Mesendoderm (in vitro differentiated cells): ENCODE measurements around the gene ZFC3H1. TPM values are rescaled to one million over a fixed set of nuclear protein-coding genes. Genes with fewer than 3 reads are reported as not detected.
A peak's percentile ranks its signal among the peaks of the same experiment; 100 is the strongest.

Experiments
- DNase-seq: peaks from one replicate; pipeline ENCODE4 v3.0.0; 2013
- H2AK5ac ChIP-seq: 2 replicates; pipeline ENCODE4 v1.6.1; 2013; ENCODE audit warnings: low read length, inconsistent platforms
- H2BK120ac ChIP-seq: 2 replicates; pipeline ENCODE4 v1.6.1; 2013; ENCODE audit warnings: low read depth, mild to moderate bottlenecking, low read length, moderate library complexity, mixed read lengths
- H2BK15ac ChIP-seq: replicated peaks from 2 replicates; pipeline ENCODE4 v1.6.1; 2013; ENCODE audit warnings: low read depth, mild to moderate bottlenecking, moderate library complexity
- H2BK5ac ChIP-seq: 2 replicates; pipeline ENCODE4 v1.6.1; 2013; ENCODE audit warnings: low read length, inconsistent platforms
- H3K18ac ChIP-seq: 2 replicates; pipeline ENCODE4 v1.6.1; 2013; ENCODE audit warnings: mild to moderate bottlenecking, low read length, mixed read lengths
- H3K23ac ChIP-seq: one replicate; pipeline ENCODE4 v1.6.1; 2013; ENCODE audit warnings: low read length
- H3K27ac ChIP-seq: 2 replicates; pipeline ENCODE4 v1.5.1; 2013; ENCODE audit warnings: low read depth, mild to moderate bottlenecking, inconsistent platforms, low read length, moderate library complexity
- H3K27me3 ChIP-seq: 2 replicates; pipeline ENCODE4 v1.6.1; 2013; ENCODE audit warnings: low read length, control low read depth, mild to moderate bottlenecking, inconsistent platforms; ENCODE audit not compliant: insufficient read depth, poor library complexity
- H3K36me3 ChIP-seq: 2 replicates; pipeline ENCODE4 v1.6.1; 2013; ENCODE audit warnings: low read length, inconsistent platforms; ENCODE audit not compliant: control insufficient read depth, insufficient read depth
- H3K4ac ChIP-seq: one replicate; pipeline ENCODE4 v1.6.1; 2013; ENCODE audit warnings: low read depth, mild to moderate bottlenecking, low read length, moderate library complexity
- H3K4me1 ChIP-seq: 2 replicates; pipeline ENCODE4 v1.6.1; 2013; ENCODE audit warnings: low read depth, low read length, inconsistent platforms; ENCODE audit not compliant: control insufficient read depth
- H3K4me2 ChIP-seq: 2 replicates; pipeline ENCODE4 v1.6.1; 2013; ENCODE audit warnings: low read length
- H3K4me3 ChIP-seq: 2 replicates; pipeline ENCODE4 v1.5.1; 2013; ENCODE audit warnings: mild to moderate bottlenecking, low read length
- H3K56ac ChIP-seq: one replicate; pipeline ENCODE4 v1.6.1; 2013; ENCODE audit warnings: low read length
- H3K79me1 ChIP-seq: 2 replicates; pipeline ENCODE4 v1.6.1; 2013; ENCODE audit warnings: low read length, inconsistent platforms
- H3K79me2 ChIP-seq: 2 replicates; pipeline ENCODE4 v1.6.1; 2013; ENCODE audit warnings: mild to moderate bottlenecking, low read length; ENCODE audit not compliant: control insufficient read depth, insufficient read depth
- H3K9ac ChIP-seq: 2 replicates; pipeline ENCODE4 v1.6.1; 2013; ENCODE audit warnings: low read length, inconsistent platforms
- H4K5ac ChIP-seq: one replicate; pipeline ENCODE4 v1.6.1; 2013; ENCODE audit warnings: low read length
- H4K8ac ChIP-seq: one replicate; pipeline ENCODE4 v1.6.1; 2013; ENCODE audit warnings: low read depth, mild to moderate bottlenecking, control low read depth, low read length, moderate library complexity
- WGBS: extraction: QIAGEN DNeasy Blood & Tissue Kit; methylation state at CpG from one replicate; pipeline ENCODE4 v1.1.7; 2013; ENCODE audit warnings: low lambda C conversion rate, missing lambda C conversion rate; ENCODE audit not compliant: insufficient coverage; ENCODE audit errors: extremely low coverage; 5-methylcytosine and 5-hydroxymethylcytosine counted together
- polyA plus RNA-seq, 2 experiments: library from polyadenylated mRNA; stranded (reverse); fragments of 200-250 nt; gene quantifications; one replicate each; pipeline ENCODE4 v1.2.3, GENCODE V29; 2013

Gene ZFC3H1, protein sequence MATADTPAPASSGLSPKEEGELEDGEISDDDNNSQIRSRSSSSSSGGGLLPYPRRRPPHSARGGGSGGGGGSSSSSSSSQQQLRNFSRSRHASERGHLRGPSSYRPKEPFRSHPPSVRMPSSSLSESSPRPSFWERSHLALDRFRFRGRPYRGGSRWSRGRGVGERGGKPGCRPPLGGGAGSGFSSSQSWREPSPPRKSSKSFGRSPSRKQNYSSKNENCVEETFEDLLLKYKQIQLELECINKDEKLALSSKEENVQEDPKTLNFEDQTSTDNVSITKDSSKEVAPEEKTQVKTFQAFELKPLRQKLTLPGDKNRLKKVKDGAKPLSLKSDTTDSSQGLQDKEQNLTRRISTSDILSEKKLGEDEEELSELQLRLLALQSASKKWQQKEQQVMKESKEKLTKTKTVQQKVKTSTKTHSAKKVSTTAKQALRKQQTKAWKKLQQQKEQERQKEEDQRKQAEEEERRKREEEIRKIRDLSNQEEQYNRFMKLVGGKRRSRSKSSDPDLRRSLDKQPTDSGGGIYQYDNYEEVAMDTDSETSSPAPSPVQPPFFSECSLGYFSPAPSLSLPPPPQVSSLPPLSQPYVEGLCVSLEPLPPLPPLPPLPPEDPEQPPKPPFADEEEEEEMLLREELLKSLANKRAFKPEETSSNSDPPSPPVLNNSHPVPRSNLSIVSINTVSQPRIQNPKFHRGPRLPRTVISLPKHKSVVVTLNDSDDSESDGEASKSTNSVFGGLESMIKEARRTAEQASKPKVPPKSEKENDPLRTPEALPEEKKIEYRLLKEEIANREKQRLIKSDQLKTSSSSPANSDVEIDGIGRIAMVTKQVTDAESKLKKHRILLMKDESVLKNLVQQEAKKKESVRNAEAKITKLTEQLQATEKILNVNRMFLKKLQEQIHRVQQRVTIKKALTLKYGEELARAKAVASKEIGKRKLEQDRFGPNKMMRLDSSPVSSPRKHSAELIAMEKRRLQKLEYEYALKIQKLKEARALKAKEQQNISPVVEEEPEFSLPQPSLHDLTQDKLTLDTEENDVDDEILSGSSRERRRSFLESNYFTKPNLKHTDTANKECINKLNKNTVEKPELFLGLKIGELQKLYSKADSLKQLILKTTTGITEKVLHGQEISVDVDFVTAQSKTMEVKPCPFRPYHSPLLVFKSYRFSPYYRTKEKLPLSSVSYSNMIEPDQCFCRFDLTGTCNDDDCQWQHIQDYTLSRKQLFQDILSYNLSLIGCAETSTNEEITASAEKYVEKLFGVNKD (N-terminal part only)
- 11.0 TPM for polyA plus RNA-seq (2013, experiment 1 of 2)
- polyA plus RNA-seq (2013, experiment 2 of 2), result 11.4 TPM

- peak within 1 kb of the TSS; percentile 65 for H3K18ac ChIP-seq
- peak within 1 kb of the TSS; percentile 99 for H3K56ac ChIP-seq
Measured at GRCh38 chr12:71663561-71664410, at the start of gene ZFC3H1, which contains the start of gene THAP2. ZFC3H1 (minus strand) TSS chr12:71663848; CDS start chr12:71663610, 238 bp downstream. THAP2 (plus strand) TSS chr12:71664301; CDS start chr12:71664510, 209 bp downstream.

GRCh38 chr12:71710276-71711125 is 46.9 kb upstream of the ZFC3H1 start:
- Histone ChIP-seq H2BK120ac (no peak overlapping the region), H3K18ac (no peak overlapping the region), H3K79me2 (no peaks in the 10 kb centered on the region), H3K27ac (no peak overlapping the region), H3K36me3 (no peaks in the 10 kb centered on the region), H2BK15ac (no peak overlapping the region), H3K23ac (no peak overlapping the region), H3K4ac (no peak overlapping the region), H3K56ac (no peak overlapping the region), H3K4me3 (no peak overlapping the region), H3K4me1 (no peaks in the 10 kb centered on the region), H3K9ac (no peak overlapping the region), H2AK5ac (no peak overlapping the region), H3K27me3 (no peaks in the 10 kb centered on the region), H3K79me1 (no peaks in the 10 kb centered on the region), H4K5ac (no peak overlapping the region), H4K8ac (no peak overlapping the region), H2BK5ac (no peak overlapping the region), H3K4me2 (no peak overlapping the region)
- WGBS, result no CpG with 5 or more reads among the region's 7 CpGs
- DNase-seq, result peak; percentile 67

More at GRCh38 chr12:71663561-71664410, at the start of gene ZFC3H1, which contains the start of gene THAP2:
- Histone ChIP-seq H3K9ac (peak within 1 kb of the TSS; percentile 99), H4K8ac (no peak within 1 kb of the TSS), H3K4me1 (peaks cover 2% of the 10 kb centered on the region), H2BK15ac (no peak within 1 kb of the TSS), H3K4me3 (peak within 1 kb of the TSS; percentile 97), H3K27me3 (no peaks in the 10 kb centered on the region), H3K79me2 (peaks cover 25% of the 10 kb centered on the region), H2AK5ac (peak within 1 kb of the TSS; percentile 20), H3K4me2 (peak within 1 kb of the TSS; percentile 49), H3K23ac (peak within 1 kb of the TSS; percentile 32), H3K36me3 (no peaks in the 10 kb centered on the region), H2BK5ac (peak within 1 kb of the TSS; percentile 68), H3K79me1 (peaks cover 2% of the 10 kb centered on the region), H3K4ac (peak within 1 kb of the TSS; percentile 22), H4K5ac (peak within 1 kb of the TSS; percentile 35), H2BK120ac (no peak within 1 kb of the TSS), H3K27ac (peak within 1 kb of the TSS; percentile 87)
- peak; percentile 100 for DNase-seq
- no CpG with 5 or more reads among the region's 57 CpGs for WGBS

DNA sequence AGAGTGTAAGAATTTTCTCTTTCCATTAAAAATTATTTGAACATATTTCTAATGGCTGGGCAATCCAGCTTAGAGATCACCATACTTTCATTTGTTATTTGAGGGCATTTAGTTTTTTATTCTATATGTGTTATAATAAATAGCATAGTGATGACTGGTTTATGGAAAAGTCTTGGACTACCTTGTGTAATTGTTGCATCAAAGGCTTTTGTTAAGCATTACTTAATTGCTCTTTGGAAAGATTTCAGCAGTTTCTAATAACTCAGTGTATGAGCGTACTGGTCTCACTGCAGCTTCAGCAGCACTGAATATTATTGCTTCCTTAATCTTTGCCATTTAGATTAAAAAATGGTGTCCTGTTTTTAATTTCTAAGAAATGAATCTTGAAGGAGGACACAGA is 45.0 kb upstream of the ZFC3H1 start:
- H3K79me1 ChIP-seq, result no peaks in the 10 kb centered on the region
- H3K56ac ChIP-seq, result no peak overlapping the region
- no peaks in the 10 kb centered on the region for H3K36me3 ChIP-seq
- no peak overlapping the region for H3K23ac ChIP-seq
- H2AK5ac ChIP-seq, result no peak overlapping the region
- no peak overlapping the region for H4K8ac ChIP-seq
- H3K27me3 ChIP-seq, result no peaks in the 10 kb centered on the region
- H3K9ac ChIP-seq, result no peak overlapping the region
- H2BK120ac ChIP-seq, result no peak overlapping the region
- no peaks in the 10 kb centered on the region for H3K79me2 ChIP-seq
- H3K18ac ChIP-seq, result no peak overlapping the region
- no peak overlapping the region for H3K27ac ChIP-seq
- no CpG with 5 or more reads among the region's 1 CpG for WGBS
- no peak overlapping the region for H3K4me2 ChIP-seq
- no peak overlapping the region for H2BK5ac ChIP-seq
- DNase-seq, result no peak
- no peak overlapping the region for H2BK15ac ChIP-seq
- H4K5ac ChIP-seq, result no peak overlapping the region
- H3K4me1 ChIP-seq, result no peaks in the 10 kb centered on the region
- no peak overlapping the region for H3K4me3 ChIP-seq
- H3K4ac ChIP-seq, result no peak overlapping the region

GRCh38 chr12:71704920-71705319 is 41.3 kb upstream of the ZFC3H1 start:
- Histone ChIP-seq H3K4ac (no peak overlapping the region), H2BK15ac (no peak overlapping the region), H3K36me3 (no peaks in the 10 kb centered on the region), H3K4me2 (no peak overlapping the region), H3K27ac (no peak overlapping the region), H3K18ac (no peak overlapping the region), H3K4me1 (no peaks in the 10 kb centered on the region), H2BK120ac (no peak overlapping the region), H3K23ac (no peak overlapping the region), H3K79me2 (no peaks in the 10 kb centered on the region), H2AK5ac (no peak overlapping the region), H4K8ac (no peak overlapping the region), H3K79me1 (no peaks in the 10 kb centered on the region), H3K27me3 (no peaks in the 10 kb centered on the region), H3K56ac (no peak overlapping the region), H2BK5ac (no peak overlapping the region), H3K9ac (no peak overlapping the region), H4K5ac (no peak overlapping the region), H3K4me3 (no peak overlapping the region)
- WGBS, result no CpG with 5 or more reads among the region's 2 CpGs
- DNase-seq, result no peak
